ENCODE data around the gene DUSP1. TPM values are rescaled to one million over a fixed set of nuclear protein-coding genes. Genes with fewer than 3 reads are reported as not detected.

The DUSP1 gene
- total and polyA plus RNA-seq, 2 of the 4 experiments (the other 2 are of a cell fraction) = 304 to 467 TPM

DNA sequence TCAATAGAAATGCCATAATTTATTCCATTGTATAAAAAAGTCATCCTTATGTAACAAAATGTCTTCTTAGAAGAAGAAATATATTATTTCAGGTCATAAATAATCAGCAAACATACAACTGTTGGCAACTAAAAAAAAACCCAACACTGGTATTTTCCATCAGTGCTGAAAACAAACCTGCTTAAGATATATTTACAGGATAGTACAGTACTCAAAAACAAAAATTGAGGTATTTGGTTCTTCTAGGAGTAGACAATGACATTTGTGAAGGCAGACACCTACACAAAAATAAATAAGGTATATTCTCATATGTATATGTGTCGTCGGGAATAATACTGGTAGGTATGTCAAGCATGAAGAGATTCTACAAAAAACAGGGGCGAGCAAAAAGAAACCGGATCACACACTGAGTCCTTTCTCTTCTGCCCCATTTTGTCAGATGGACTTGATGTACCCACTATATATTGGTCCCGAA lies 2.9 kb downstream of the DUSP1 start:
- Histone ChIP-seq H4K5ac (ENCODE audit: low read depth, low read length) (no peak overlapping the region), H2AFZ (replicated peaks; ENCODE audit: low read length, poor library complexity) (no peak overlapping the region), H3K56ac (ENCODE audit: extremely low read depth, insufficient read depth, low read length) (peak overlapping the region; percentile 11; the same call in 1 of the 2 replicates), H2BK20ac (ENCODE audit: low read depth, low read length) (no peak overlapping the region), H3K27ac (ENCODE audit: insufficient read depth, low read length) (peak overlapping the region; percentile 91), H3K9ac (ENCODE audit: low read depth, low read length) (peak overlapping the region; percentile 94), H3K27me3 (ENCODE audit: control insufficient read depth, insufficient read depth, low read length) (no peaks in the 10 kb centered on the region), H3K4me2 (ENCODE audit: low read depth, low read length) (peak overlapping the region; percentile 97), H3K79me1 (ENCODE audit: low read depth in 1 of 2, low read length in 2 of 2) (peaks cover under 1 to 18% of the 10 kb centered on the region in 2 experiments; a peak in 3 of 4 replicates), H2BK5ac (ENCODE audit: low read depth, low read length, poor library complexity, severe bottlenecking) (peak overlapping the region; percentile 89), H3K14ac (replicated peaks; ENCODE audit: low read depth, low read length) (peak overlapping the region; percentile 88), H2AK9ac (replicated peaks; ENCODE audit: low read depth, low read length, poor library complexity) (no peak overlapping the region), H3K18ac (ENCODE audit: low read depth, low read length) (peak overlapping the region; percentile 93; the same call in 1 of the 2 replicates), H2BK120ac (ENCODE audit: low read depth, low read length) (no peak overlapping the region), H3K9me1 (ENCODE audit: insufficient read depth, low read length) (peaks cover under 1% of the 10 kb centered on the region; the same call in 1 of the 2 replicates), H3K36me3 (ENCODE audit: control insufficient read depth, insufficient read depth, low read length) (peaks cover 28% of the 10 kb centered on the region), H4K8ac (ENCODE audit: low read depth in 2 of 2, low read length in 2 of 2) (no peak overlapping the region), H4K91ac (ENCODE audit: insufficient read depth, low read depth, low read length) (no peak overlapping the region), H3K4me1 (ENCODE audit: control insufficient read depth, insufficient read depth, low read length) (peaks cover 8% of the 10 kb centered on the region), H4K20me1 (ENCODE audit: insufficient read depth, low read length) (peaks cover 56% of the 10 kb centered on the region), H3K4ac (ENCODE audit: low read depth, low read length) (no peak overlapping the region), H3K9me3 (ENCODE audit: control insufficient read depth, insufficient read depth, low read length) (no peaks in the 10 kb centered on the region), H3K23ac (ENCODE audit: low read depth, low read length) (peak overlapping the region; percentile 91; the same call in 1 of the 2 replicates), H2BK15ac (ENCODE audit: low read depth, low read length) (no peak overlapping the region), H2AK5ac (ENCODE audit: low read depth, low read length) (no peak overlapping the region), H3K4me3 (ENCODE audit: insufficient read depth, low read depth, low read length) (peak overlapping the region; percentile 88)
- WGBS, 2 experiments (ENCODE audit: extremely low coverage in 2 of 2, insufficient read length in 1 of 2) = 80% methylated on average over 1 of the region's 5 CpGs; no CpG with 5 or more reads in 1 of the 2 experiments
- in situ Hi-C loops (cut with MboI; ENCODE audit: low sequenced_read_pairs) = loop anchor here (5.0 kb wide), 1 partner anchor 51 kb away; no protein-coding TSS in a partner anchor
- intact Hi-C loops (cut with micrococcal nuclease) = loop anchor here (5.0 kb wide), 1 partner anchor 36 kb away; no protein-coding TSS in a partner anchor
- no peak for TF ChIP-seq MAZ (IDR thresholded peaks at IDR 0.05; ENCODE audit: borderline replicate concordance, low read depth, low read length)
- no peak for ATAC-seq (ENCODE audit: low read depth)
- POLR2A ChIA-PET (ENCODE audit: unreplicated experiment) = interaction anchor here (0.9 kb wide), 1 partner anchor 53 kb away, joined by 3 read pairs; no protein-coding TSS in a partner anchor
- no peak for DNase-seq
- dilution Hi-C loops (cut with HindIII; ENCODE audit: low sequenced_read_pairs, unreplicated experiment) = no loop called here
- CTCF ChIA-PET = no interaction called here
- no TSS peak for BruUV-seq (replicated peaks)
